K562 (cell line): Measurements from ENCODE around the gene ACP5. TPM values are rescaled to one million over a fixed set of nuclear protein-coding genes. Genes with fewer than 3 reads are reported as not detected.

ENCODE experiments used
- CBFB ChIP-seq: sonication (generic); formaldehyde crosslinking; IDR thresholded peaks from 2 replicates; pipeline ENCODE4 v1.4.0; 2020; ENCODE audit warnings: mild to moderate bottlenecking, missing genetic modification reagents
- DACH1 ChIP-seq: fragments of 450-650 bp; IDR thresholded peaks from 2 replicates; pipeline ENCODE4 v1.6.1; 2018; ENCODE audit not compliant: partially characterized antibody
- FOXA3 ChIP-seq, 2 experiments: fragments of 450-650 bp in 1 of 2; sonication (generic) in 1 of 2; formaldehyde crosslinking; IDR thresholded peaks in 1 of 2; conservative IDR thresholded peaks in 1 of 2; 2 replicates each; pipeline versions ENCODE4 v1.4.0 to v1.8.0; 2020 to 2022; ENCODE audit warnings: mild to moderate bottlenecking in 2 of 2, missing genetic modification reagents in 1 of 2
- GABPB1 ChIP-seq: sonication (generic); formaldehyde crosslinking; IDR thresholded peaks from 2 replicates; pipeline ENCODE4 v1.8.0; 2022; ENCODE audit warnings: mild to moderate bottlenecking, missing genetic modification reagents
- HLTF ChIP-seq: fragments of 450-650 bp; IDR thresholded peaks from 2 replicates; pipeline ENCODE4 v1.6.1; 2016
- HMGN3 ChIP-seq: IDR thresholded peaks from 2 replicates; pipeline ENCODE4 v1.6.1; 2011; ENCODE audit warnings: borderline replicate concordance, low read depth, mild to moderate bottlenecking, mixed read lengths, low read length; ENCODE audit not compliant: insufficient read length; ENCODE audit errors: extremely low read depth
- KAT8 ChIP-seq: fragments of 450-650 bp; IDR thresholded peaks from 2 replicates; pipeline ENCODE4 v1.6.1; 2016; ENCODE audit warnings: low read depth, mild to moderate bottlenecking
- MEIS2 ChIP-seq: fragments of 450-650 bp; IDR thresholded peaks from 2 replicates; pipeline ENCODE4 v1.6.1; 2014; ENCODE audit warnings: mild to moderate bottlenecking; ENCODE audit not compliant: partially characterized antibody
- MIER1 ChIP-seq: fragments of 450-650 bp; IDR thresholded peaks from 2 replicates; pipeline ENCODE4 v1.6.1; 2016; ENCODE audit warnings: antibody characterized with exemption, mild to moderate bottlenecking, low read depth
- RBM14 ChIP-seq: fragments of 200-400 bp; formaldehyde crosslinking; IDR thresholded peaks from 2 replicates; pipeline ENCODE4 v1.6.1; 2018; ENCODE audit warnings: low read depth, mild to moderate bottlenecking, low read length, moderate library complexity, borderline replicate concordance; ENCODE audit not compliant: insufficient read depth
- RFX7 ChIP-seq: fragments of 250-450 bp; sonication (Bioruptor Pico); IDR thresholded peaks from 2 replicates; pipeline ENCODE4 v1.5.1; 2021; ENCODE audit warnings: mild to moderate bottlenecking
- ZBTB7A ChIP-seq: IDR thresholded peaks from 2 replicates; pipeline ENCODE4 v1.6.1; 2011; ENCODE audit warnings: low read depth, mild to moderate bottlenecking, low read length, moderate library complexity, borderline replicate concordance; ENCODE audit not compliant: control insufficient read depth
- ZNF175 ChIP-seq: fragments of 200-800 bp; sonication (Bioruptor generic); IDR thresholded peaks from 2 replicates; pipeline ENCODE4 v1.6.1; 2016; ENCODE audit warnings: low read depth, mild to moderate bottlenecking, missing genetic modification characterization, missing compliant biosample characterization
- ZNF263 ChIP-seq: sonication (generic); formaldehyde crosslinking; IDR thresholded peaks from 2 replicates; pipeline ENCODE4 v1.8.0; 2022; ENCODE audit warnings: mild to moderate bottlenecking, missing genetic modification reagents, borderline replicate concordance
- ZNF583 ChIP-seq: fragments of 250-450 bp; sonication (Bioruptor Pico); IDR thresholded peaks from 2 replicates; pipeline ENCODE4 v1.4.0; 2020
- polyA plus RNA-seq, 8 experiments: library from polyadenylated mRNA; depleted of rRNA in 4 of 8; stranded (reverse) in 5 of 8; unstranded in 3 of 8; fragments of >200 nt; fragmentation: Nextera tagmentation in 2 of 8; fragmentation: Illumina TruSeq in 1 of 8; extraction: Ambion mirVana in 2 of 8; extraction: Trizol in 1 of 8; gene quantifications; 2 replicates each; pipeline versions ENCODE4 v1.2.1 to v1.2.3, GENCODE V29; 2011 to 2014; ENCODE audit warnings: inconsistent platforms in 1 of 8, missing spikeins in 1 of 8
- total RNA-seq, 7 experiments: library from RNA; depleted of rRNA in 6 of 7; stranded (reverse); fragments of >200 nt in 6 of 7; fragmentation: Illumina TruSeq in 2 of 7; extraction: Trizol in 2 of 7; gene quantifications; 2 replicates each; pipeline versions ENCODE4 v1.2.1 to v1.2.3, GENCODE V29; 2011 to 2021; ENCODE audit warnings: low replicate concordance in 1 of 7
- TF ChIP-seq, protein P1 (sequence below): fragments of 450-650 bp; formaldehyde crosslinking; IDR thresholded peaks from 2 replicates; pipeline ENCODE4 v1.4.0; 2020; ENCODE audit warnings: mild to moderate bottlenecking, mixed read lengths
- TF ChIP-seq, protein P2 (sequence below), 2 experiments: IDR thresholded peaks in 1 of 2; conservative IDR thresholded peaks in 1 of 2; 2 replicates each; pipeline ENCODE4 v1.6.1; 2016; ENCODE audit warnings: low read depth in 2 of 2, mild to moderate bottlenecking in 1 of 2, missing compliant biosample characterization in 1 of 2, missing genetic modification characterization in 1 of 2, moderate library complexity in 1 of 2
- TF ChIP-seq, protein P3 (sequence below): fragments of 250-450 bp; sonication (Bioruptor Pico); IDR thresholded peaks from 2 replicates; pipeline ENCODE4 v1.8.0; 2021; ENCODE audit warnings: moderate library complexity, mild to moderate bottlenecking, inconsistent platforms
- TF ChIP-seq, protein P4 (sequence below): fragments of 250-450 bp; sonication (Bioruptor Pico); IDR thresholded peaks from 2 replicates; pipeline ENCODE4 v1.8.0; 2022; ENCODE audit warnings: moderate library complexity, mild to moderate bottlenecking, inconsistent platforms

ACP5 gene
- total and polyA plus RNA-seq, 9 of the 15 experiments (the other 6 are each of a cell fraction or from before 2014, with no cell fraction given), result 0.06 to 1.1 (median 0.31) TPM; not detected in 1

DNA sequence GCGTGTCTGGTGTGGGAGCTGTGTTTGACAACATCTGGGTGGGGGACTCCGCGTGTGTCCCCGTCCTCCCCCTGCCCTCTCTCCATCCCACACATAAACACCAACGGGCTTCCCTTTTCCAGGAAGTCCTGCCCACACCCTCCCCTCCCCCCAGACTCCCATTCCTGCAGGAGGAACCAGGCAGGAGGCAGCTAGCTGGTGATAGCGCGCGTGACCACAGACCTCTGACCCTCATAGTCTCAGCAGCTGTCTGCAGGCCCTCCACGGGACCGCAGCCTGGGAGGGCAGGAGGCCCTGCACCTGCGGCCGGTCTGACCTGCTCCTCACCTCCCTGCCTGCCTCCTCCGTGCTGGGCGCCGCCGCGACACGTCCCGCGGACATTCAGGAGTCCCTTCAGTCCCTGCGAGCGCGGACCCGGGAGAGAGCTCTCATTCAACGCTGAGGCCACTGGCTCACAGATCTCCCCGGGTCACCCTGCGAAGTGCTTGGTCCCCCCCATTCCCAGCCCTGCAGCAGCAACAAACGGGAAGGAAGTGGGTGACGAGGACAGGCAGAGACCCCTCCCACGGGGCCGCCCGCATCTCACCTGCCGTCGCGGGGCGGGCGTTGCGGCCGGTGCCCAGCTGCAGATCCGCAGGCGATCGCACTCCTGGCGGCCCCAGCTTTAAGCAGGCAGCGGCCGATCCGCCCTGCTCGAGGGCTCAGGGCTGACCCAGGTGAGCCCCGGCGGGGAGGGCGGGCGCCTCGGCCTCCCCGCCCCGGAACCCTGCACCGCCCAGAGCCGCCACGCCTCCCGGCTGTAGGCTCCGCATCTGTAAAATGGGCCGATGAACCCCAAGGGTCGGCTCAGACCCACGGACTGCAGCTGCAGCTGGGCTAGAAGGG is 1.1 kb upstream of the ACP5 start (continued):
- TF ChIP-seq HLTF (no peak), FOXA3 (CRISPR knock-in tag; conservative IDR thresholded peaks at IDR 0.05 in 1 of 2, IDR thresholded peaks at IDR 0.05 in 1 of 2) (no peak), HMGN3 (peak; percentile 89), ZNF263 (CRISPR knock-in tag) (peak; percentile 95), ZBTB7A (peak; percentile 36; the same call in 1 of the 2 replicates), MEIS2 (peak; percentile 23), RFX7 (CRISPR knock-in tag) (no peak), ZNF175 (CRISPR knock-in tag) (no peak), GABPB1 (CRISPR knock-in tag) (peak; percentile 32; the same call in 1 of the 2 replicates), ZNF583 (peak; percentile 66), CBFB (CRISPR knock-in tag) (0 out of 2 replicates have a peak, but pooled peaks have one; percentile 20), DACH1 (no peak), RBM14 (no peak), MIER1 (no peak), KAT8 (no peak)
- TF ChIP-seq, protein P1, sequence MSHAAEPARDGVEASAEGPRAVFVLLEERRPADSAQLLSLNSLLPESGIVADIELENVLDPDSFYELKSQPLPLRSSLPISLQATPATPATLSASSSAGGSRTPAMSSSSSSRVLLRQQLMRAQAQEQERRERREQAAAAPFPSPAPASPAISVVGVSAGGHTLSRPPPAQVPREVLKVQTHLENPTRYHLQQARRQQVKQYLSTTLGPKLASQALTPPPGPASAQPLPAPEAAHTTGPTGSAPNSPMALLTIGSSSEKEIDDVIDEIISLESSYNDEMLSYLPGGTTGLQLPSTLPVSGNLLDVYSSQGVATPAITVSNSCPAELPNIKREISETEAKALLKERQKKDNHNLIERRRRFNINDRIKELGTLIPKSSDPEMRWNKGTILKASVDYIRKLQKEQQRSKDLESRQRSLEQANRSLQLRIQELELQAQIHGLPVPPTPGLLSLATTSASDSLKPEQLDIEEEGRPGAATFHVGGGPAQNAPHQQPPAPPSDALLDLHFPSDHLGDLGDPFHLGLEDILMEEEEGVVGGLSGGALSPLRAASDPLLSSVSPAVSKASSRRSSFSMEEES (CRISPR knock-in tag), result peak; percentile 22; the same call in 1 of the 2 replicates
- TF ChIP-seq, protein P2, sequence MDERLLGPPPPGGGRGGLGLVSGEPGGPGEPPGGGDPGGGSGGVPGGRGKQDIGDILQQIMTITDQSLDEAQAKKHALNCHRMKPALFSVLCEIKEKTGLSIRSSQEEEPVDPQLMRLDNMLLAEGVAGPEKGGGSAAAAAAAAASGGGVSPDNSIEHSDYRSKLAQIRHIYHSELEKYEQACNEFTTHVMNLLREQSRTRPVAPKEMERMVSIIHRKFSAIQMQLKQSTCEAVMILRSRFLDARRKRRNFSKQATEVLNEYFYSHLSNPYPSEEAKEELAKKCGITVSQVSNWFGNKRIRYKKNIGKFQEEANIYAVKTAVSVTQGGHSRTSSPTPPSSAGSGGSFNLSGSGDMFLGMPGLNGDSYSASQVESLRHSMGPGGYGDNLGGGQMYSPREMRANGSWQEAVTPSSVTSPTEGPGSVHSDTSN (CRISPR knock-in tag; IDR thresholded peaks at IDR 0.05; ENCODE audit: low read depth), result no peak
- TF ChIP-seq, protein P2 (tag; conservative IDR thresholded peaks at IDR 0.05; ENCODE audit: low read depth), result no peak
- TF ChIP-seq, protein P3, sequence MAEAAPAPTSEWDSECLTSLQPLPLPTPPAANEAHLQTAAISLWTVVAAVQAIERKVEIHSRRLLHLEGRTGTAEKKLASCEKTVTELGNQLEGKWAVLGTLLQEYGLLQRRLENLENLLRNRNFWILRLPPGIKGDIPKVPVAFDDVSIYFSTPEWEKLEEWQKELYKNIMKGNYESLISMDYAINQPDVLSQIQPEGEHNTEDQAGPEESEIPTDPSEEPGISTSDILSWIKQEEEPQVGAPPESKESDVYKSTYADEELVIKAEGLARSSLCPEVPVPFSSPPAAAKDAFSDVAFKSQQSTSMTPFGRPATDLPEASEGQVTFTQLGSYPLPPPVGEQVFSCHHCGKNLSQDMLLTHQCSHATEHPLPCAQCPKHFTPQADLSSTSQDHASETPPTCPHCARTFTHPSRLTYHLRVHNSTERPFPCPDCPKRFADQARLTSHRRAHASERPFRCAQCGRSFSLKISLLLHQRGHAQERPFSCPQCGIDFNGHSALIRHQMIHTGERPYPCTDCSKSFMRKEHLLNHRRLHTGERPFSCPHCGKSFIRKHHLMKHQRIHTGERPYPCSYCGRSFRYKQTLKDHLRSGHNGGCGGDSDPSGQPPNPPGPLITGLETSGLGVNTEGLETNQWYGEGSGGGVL (CRISPR knock-in tag), result no peak
- TF ChIP-seq, protein P4, sequence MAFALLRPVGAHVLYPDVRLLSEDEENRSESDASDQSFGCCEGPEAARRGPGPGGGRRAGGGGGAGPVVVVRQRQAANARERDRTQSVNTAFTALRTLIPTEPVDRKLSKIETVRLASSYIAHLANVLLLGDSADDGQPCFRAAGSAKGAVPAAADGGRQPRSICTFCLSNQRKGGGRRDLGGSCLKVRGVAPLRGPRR (CRISPR knock-in tag), result no peak
